Measurements from ENCODE around the gene CD226. TPM values are rescaled to one million over a fixed set of nuclear protein-coding genes. Genes with fewer than 3 reads are reported as not detected.
A peak's percentile ranks its signal among the peaks of the same experiment; 100 is the strongest.

The CD226 gene
- total and polyA plus RNA-seq, 2 of the 4 experiments (the other 2 are of a cell fraction): 0.29 to 1.1 TPM

DNA sequence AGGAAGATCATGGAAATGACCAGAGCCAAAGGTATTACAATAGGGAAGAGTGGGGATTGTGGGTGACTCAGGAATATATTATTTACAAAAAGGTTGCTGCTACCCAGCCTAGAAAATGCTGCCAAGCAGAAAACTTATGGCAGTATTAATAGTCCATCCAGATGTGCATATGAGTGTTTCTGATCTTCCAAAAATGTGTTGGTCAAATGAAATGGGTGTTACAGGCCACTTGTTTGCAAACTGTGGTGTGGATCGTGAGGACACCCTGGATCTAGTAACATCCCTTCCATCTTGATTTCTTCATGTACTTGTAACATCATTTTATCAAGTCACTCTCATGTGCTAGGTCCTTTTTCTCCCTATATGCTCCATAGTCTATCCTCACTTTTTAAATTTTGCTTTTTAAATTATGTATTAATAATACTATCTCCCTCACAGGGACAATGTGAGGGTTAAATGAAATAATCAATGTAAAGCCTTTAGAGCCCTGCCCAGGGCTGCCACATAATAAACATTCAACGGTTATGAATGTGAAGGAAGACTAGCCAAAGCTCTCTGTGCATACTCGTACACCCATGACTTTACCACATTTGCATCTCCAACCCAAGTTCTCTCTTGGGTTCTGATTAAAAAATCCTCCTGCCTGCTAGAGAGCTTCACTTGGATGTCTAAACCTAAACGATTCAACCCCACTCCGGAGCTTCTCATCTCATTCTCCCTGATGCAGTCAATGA, 18.5 kb downstream of the CD226 start (continued):
- TF ChIP-seq MAZ (IDR thresholded peaks at IDR 0.05; ENCODE audit: borderline replicate concordance, low read depth, low read length): no peak

GRCh38 chr18:69916412-69916811, 31.3 kb downstream of the CD226 start:
- Histone ChIP-seq H3K4me1 (ENCODE audit: control insufficient read depth, insufficient read depth, low read length) (no peaks in the 10 kb centered on the region), H3K14ac (replicated peaks; ENCODE audit: low read depth, low read length) (no peak overlapping the region), H3K18ac (ENCODE audit: low read depth, low read length) (no peak overlapping the region), H3K56ac (ENCODE audit: extremely low read depth, insufficient read depth, low read length) (no peak overlapping the region), H3K27me3 (ENCODE audit: control insufficient read depth, insufficient read depth, low read length) (no peaks in the 10 kb centered on the region), H3K36me3 (ENCODE audit: control insufficient read depth, insufficient read depth, low read length) (no peaks in the 10 kb centered on the region), H2BK5ac (ENCODE audit: low read depth, low read length, poor library complexity, severe bottlenecking) (no peak overlapping the region), H4K8ac (ENCODE audit: low read depth in 2 of 2, low read length in 2 of 2) (no peak overlapping the region), H3K9me1 (ENCODE audit: insufficient read depth, low read length) (no peaks in the 10 kb centered on the region), H2AFZ (replicated peaks; ENCODE audit: low read length, poor library complexity) (no peak overlapping the region), H4K20me1 (ENCODE audit: insufficient read depth, low read length) (no peaks in the 10 kb centered on the region), H3K4ac (ENCODE audit: low read depth, low read length) (no peak overlapping the region), H2BK15ac (ENCODE audit: low read depth, low read length) (no peak overlapping the region), H3K79me1 (ENCODE audit: low read depth in 1 of 2, low read length in 2 of 2) (no peaks in the 10 kb centered on the region), H2AK5ac (ENCODE audit: low read depth, low read length) (no peak overlapping the region), H2BK20ac (ENCODE audit: low read depth, low read length) (no peak overlapping the region), H4K91ac (ENCODE audit: insufficient read depth, low read depth, low read length) (no peak overlapping the region), H2BK120ac (ENCODE audit: low read depth, low read length) (no peak overlapping the region), H2AK9ac (replicated peaks; ENCODE audit: low read depth, low read length, poor library complexity) (no peak overlapping the region), H3K4me3 (ENCODE audit: insufficient read depth, low read depth, low read length) (no peak overlapping the region), H3K23ac (ENCODE audit: low read depth, low read length) (no peak overlapping the region), H3K27ac (ENCODE audit: insufficient read depth, low read length) (no peak overlapping the region), H3K9me3 (ENCODE audit: control insufficient read depth, insufficient read depth, low read length) (no peaks in the 10 kb centered on the region), H3K4me2 (ENCODE audit: low read depth, low read length) (no peak overlapping the region), H4K5ac (ENCODE audit: low read depth, low read length) (no peak overlapping the region), H3K9ac (ENCODE audit: low read depth, low read length) (no peak overlapping the region)
- ATAC-seq (ENCODE audit: low read depth) (peak; percentile 61; the same call in 1 of the 2 replicates), DNase-seq (peak; percentile 26)
- POLR2A ChIA-PET (ENCODE audit: unreplicated experiment): no interaction called here
- TF ChIP-seq RFX5 (IDR thresholded peaks at IDR 0.05; ENCODE audit: low read depth, low read length): no peak
- 0 out of 2 replicates have a peak, but pooled peaks have one; percentile 13 for TF ChIP-seq CTCF (conservative IDR thresholded peaks at IDR 0.05; ENCODE audit: low read depth, low read length)
- no peak for TF ChIP-seq SMC3 (IDR thresholded peaks at IDR 0.05; ENCODE audit: low read depth, low read length)
- TF ChIP-seq, protein P1, sequence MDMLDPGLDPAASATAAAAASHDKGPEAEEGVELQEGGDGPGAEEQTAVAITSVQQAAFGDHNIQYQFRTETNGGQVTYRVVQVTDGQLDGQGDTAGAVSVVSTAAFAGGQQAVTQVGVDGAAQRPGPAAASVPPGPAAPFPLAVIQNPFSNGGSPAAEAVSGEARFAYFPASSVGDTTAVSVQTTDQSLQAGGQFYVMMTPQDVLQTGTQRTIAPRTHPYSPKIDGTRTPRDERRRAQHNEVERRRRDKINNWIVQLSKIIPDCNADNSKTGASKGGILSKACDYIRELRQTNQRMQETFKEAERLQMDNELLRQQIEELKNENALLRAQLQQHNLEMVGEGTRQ (IDR thresholded peaks at IDR 0.05; ENCODE audit: low read depth, low read length): no peak
- TF ChIP-seq CHD1 (IDR thresholded peaks at IDR 0.05; ENCODE audit: low read depth, low read length): no peak
- no peak for TF ChIP-seq MAZ (IDR thresholded peaks at IDR 0.05; ENCODE audit: borderline replicate concordance, low read depth, low read length)
- no peak for TF ChIP-seq POLR2A (IDR thresholded peaks at IDR 0.05; ENCODE audit: low read depth, low read length)
- TF ChIP-seq MAFK (IDR thresholded peaks at IDR 0.05; ENCODE audit: low read depth, low read length): no peak
- TF ChIP-seq FOS (IDR thresholded peaks at IDR 0.05; ENCODE audit: low read depth, low read length): peak; percentile 41; the same call in 1 of the 2 replicates
- intact Hi-C loops (cut with micrococcal nuclease) (no loop called here), dilution Hi-C loops (cut with HindIII; ENCODE audit: low sequenced_read_pairs, unreplicated experiment) (no loop called here), in situ Hi-C loops (cut with MboI; ENCODE audit: low sequenced_read_pairs) (no loop called here)
- CTCF ChIA-PET: interaction anchor here (0.6 to 0.7 kb wide), 2 partner anchors 181 to 252 kb away, joined by 3 to 4 read pairs; no protein-coding TSS in a partner anchor
- no TSS peak for BruUV-seq (replicated peaks)
- WGBS, 2 experiments (ENCODE audit: extremely low coverage in 2 of 2, insufficient read length in 1 of 2): no CpG with 5 or more reads among the region's 3 CpGs

Measured in IMR-90 (cell line).